SH-SY5Y (cell line): ENCODE data around the gene CCL19.

Source experiments
- GATA2 ChIP-seq: IDR thresholded peaks from 2 replicates; pipeline ENCODE4 v1.6.1; 2011; ENCODE audit warnings: mild to moderate bottlenecking, low read depth, low read length
- GATA3 ChIP-seq: IDR thresholded peaks from 2 replicates; pipeline ENCODE4 v1.6.1; 2011; ENCODE audit warnings: low read depth, mild to moderate bottlenecking, low read length, moderate library complexity

- no peak for TF ChIP-seq GATA2
- no peak for TF ChIP-seq GATA3
These were observed 26.1 kb downstream of the CCL19 start for GRCh38 chr9:34665067-34665380.
